Activated CD8-positive, alpha-beta T cell treated with anti-CD3 and anti-CD28 coated beads for 36 hours (primary cell): Measurements from ENCODE around the gene CSF2RB. TPM values are rescaled to one million over a fixed set of nuclear protein-coding genes. Genes with fewer than 3 reads are reported as not detected.

Experiments used
- ATAC-seq: fragments of 200-7000 bp; cut with Tn5 transposase; one replicate; pipeline ENCODE4 v1.10.0; 2021; ENCODE audit warnings: mild to moderate bottlenecking, moderate library complexity
- CTCF ChIA-PET: fragments of 350-600 bp; sonication (Branson Sonifier 250); formaldehyde crosslinking; loops from one replicate; lab custom pipeline; 2021; ENCODE audit warnings: antibody characterized with exemption; lab: Charles Lee
- POLR2A ChIA-PET: fragments of 350-600 bp; sonication (Branson Sonifier 250); formaldehyde crosslinking; loops from one replicate; lab custom pipeline; 2021; ENCODE audit warnings: antibody characterized with exemption; lab: Charles Lee
- DNase-seq: peaks from one replicate; pipeline ENCODE4 v3.0.0-alpha.2; 2020
- H3K27ac Mint-ChIP-seq: one replicate; pipeline ENCODE4 v1.8.0; 2021; ENCODE audit warnings: mild to moderate bottlenecking, mixed read lengths
- H3K27me3 Mint-ChIP-seq: one replicate; pipeline ENCODE4 v1.8.0; 2021; ENCODE audit warnings: mixed read lengths
- H3K36me3 Mint-ChIP-seq: one replicate; pipeline ENCODE4 v1.8.0; 2021; ENCODE audit warnings: low read depth, mixed read lengths
- H3K4me1 Mint-ChIP-seq: one replicate; pipeline ENCODE4 v1.8.0; 2021; ENCODE audit warnings: low read depth, mixed read lengths
- H3K4me3 Mint-ChIP-seq: one replicate; pipeline ENCODE4 v1.8.0; 2021; ENCODE audit warnings: mild to moderate bottlenecking, moderate library complexity, mixed read lengths
- H3K9me3 Mint-ChIP-seq: one replicate; pipeline ENCODE4 v1.8.0; 2021; ENCODE audit warnings: mixed read lengths
- intact Hi-C: fragments of 100-400 bp; cut with micrococcal nuclease; formaldehyde crosslinking; loops from one replicate; pipeline ENCODE4 v1.10.0; 2022
- total RNA-seq, 2 experiments: library from RNA; stranded (reverse); gene quantifications; one replicate each; pipeline ENCODE4 v1.2.3, GENCODE V29; 2021
- TF ChIP-seq, protein P1 (sequence below): fragments of 200-600 bp; IDR thresholded peaks from one replicate; pipeline ENCODE4 v1.8.0; 2022; ENCODE audit warnings: antibody characterized with exemption, mild to moderate bottlenecking

Gene CSF2RB
- total RNA-seq, 2 experiments from 2014 or later: 0.16 to 0.29 TPM

DNA sequence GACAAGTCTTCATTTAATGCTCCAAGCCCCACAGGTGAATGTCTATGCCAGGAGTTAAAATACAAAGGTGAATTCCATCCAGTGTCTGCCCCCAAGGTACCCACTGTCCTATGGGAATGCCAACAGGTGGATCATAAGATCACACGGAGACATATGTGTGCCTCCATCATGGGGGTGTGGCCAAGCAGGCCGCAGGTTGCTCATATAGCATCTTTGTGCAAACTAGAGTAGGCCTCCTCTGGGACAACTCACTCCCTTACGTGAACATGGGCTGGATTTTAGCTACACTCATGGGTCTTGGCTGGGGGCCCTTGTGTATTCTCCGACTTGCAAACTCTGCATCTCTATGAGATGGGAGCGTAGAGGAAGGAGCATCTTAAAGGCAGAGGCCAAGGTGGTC lies 45.7 kb upstream of the CSF2RB start:
- intact Hi-C loops: no loop called here
- Mint-ChIP-seq H3K4me3 (no peak overlapping the region), H3K36me3 (no peaks in the 10 kb centered on the region), H3K27ac (no peak overlapping the region), H3K4me1 (peaks cover 9% of the 10 kb centered on the region), H3K9me3 (no peaks in the 10 kb centered on the region), H3K27me3 (no peaks in the 10 kb centered on the region)
- ChIA-PET POLR2A (interaction anchor here (1.0 kb wide), 1 partner anchor 25 kb away, joined by 3 read pairs; no protein-coding TSS in a partner anchor), CTCF (interaction anchor here (1.1 to 2.0 kb wide), 2 partner anchors 11 to 14 kb away, joined by 4 to 9 read pairs; no protein-coding TSS in a partner anchor)
- DNase-seq: no peak
- TF ChIP-seq, protein P1, sequence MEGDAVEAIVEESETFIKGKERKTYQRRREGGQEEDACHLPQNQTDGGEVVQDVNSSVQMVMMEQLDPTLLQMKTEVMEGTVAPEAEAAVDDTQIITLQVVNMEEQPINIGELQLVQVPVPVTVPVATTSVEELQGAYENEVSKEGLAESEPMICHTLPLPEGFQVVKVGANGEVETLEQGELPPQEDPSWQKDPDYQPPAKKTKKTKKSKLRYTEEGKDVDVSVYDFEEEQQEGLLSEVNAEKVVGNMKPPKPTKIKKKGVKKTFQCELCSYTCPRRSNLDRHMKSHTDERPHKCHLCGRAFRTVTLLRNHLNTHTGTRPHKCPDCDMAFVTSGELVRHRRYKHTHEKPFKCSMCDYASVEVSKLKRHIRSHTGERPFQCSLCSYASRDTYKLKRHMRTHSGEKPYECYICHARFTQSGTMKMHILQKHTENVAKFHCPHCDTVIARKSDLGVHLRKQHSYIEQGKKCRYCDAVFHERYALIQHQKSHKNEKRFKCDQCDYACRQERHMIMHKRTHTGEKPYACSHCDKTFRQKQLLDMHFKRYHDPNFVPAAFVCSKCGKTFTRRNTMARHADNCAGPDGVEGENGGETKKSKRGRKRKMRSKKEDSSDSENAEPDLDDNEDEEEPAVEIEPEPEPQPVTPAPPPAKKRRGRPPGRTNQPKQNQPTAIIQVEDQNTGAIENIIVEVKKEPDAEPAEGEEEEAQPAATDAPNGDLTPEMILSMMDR: no peak
- no peak for ATAC-seq

DNA sequence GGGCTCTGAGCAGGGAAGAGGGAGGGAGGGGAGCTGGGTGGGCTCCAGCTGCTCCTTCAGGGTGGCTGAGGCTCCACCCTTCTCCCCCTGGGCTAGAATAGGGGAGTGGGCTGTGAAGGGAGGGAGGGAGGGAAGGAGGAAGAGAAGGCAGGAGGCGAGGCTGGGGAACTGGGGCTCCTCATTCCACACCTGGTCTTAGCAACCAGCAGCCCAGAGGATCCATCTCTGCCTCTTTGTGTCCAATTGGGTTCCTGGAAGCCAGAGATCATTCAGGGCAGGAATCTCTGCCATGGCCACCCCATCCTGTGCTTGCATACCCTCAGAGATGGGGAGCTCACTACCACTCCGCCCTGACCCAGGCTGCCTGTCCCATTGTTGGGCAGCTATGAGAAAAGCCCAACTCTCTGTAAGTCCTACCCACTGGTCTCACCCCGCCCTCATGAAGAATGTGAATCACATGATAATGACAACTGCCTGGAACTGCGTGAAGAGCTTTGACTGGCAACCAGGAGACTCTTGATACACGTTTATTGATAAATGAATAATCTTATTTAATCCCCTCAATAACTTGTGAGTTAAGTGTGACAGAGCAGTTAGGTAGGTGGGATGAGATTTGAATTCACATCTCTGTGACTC lies 44.8 kb upstream of the CSF2RB start:
- CTCF ChIA-PET: interaction anchor here (1.1 to 3.4 kb wide), 3 partner anchors 12 to 109 kb away, joined by 4 to 10 read pairs (median 9); no protein-coding TSS in a partner anchor
- TF ChIP-seq, protein P1: no peak
- H3K27ac Mint-ChIP-seq: no peak overlapping the region
- H3K9me3 Mint-ChIP-seq: no peaks in the 10 kb centered on the region
- H3K36me3 Mint-ChIP-seq: no peaks in the 10 kb centered on the region
- ATAC-seq (no peak), DNase-seq (no peak)
- POLR2A ChIA-PET: interaction anchor here (0.7 to 1.3 kb wide), 3 partner anchors 8 to 24 kb away, joined by 3 read pairs; partner anchors contain the start of gene NCF4
- peaks cover 16% of the 10 kb centered on the region for H3K4me1 Mint-ChIP-seq
- no peaks in the 10 kb centered on the region for H3K27me3 Mint-ChIP-seq
- no peak overlapping the region for H3K4me3 Mint-ChIP-seq
- intact Hi-C loops: no loop called here

DNA sequence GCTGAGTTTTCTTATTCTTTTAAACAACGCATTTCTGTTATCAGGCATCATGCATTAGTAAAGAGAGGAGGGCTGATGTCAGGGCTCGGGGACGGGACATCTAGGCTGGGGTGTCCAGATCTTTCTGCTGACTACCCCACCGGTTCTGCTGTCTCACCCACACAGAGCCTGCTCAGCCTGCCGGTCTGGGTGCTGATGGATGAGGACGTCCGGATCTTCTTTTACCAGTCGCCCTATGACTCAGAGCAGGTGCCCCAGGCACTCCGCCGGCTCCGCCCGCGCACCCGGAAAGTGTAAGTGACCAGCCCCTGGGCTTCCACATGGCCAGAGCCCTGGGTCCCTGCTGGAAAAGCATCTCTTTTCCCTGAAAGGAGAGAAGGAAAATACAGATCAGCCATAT lies 43.2 kb upstream of the CSF2RB start:
- Mint-ChIP-seq H3K4me1 (peaks cover 20% of the 10 kb centered on the region), H3K27ac (no peak overlapping the region), H3K9me3 (no peaks in the 10 kb centered on the region), H3K27me3 (no peaks in the 10 kb centered on the region), H3K36me3 (no peaks in the 10 kb centered on the region), H3K4me3 (no peak overlapping the region)
- ATAC-seq: no peak
- TF ChIP-seq, protein P1: no peak
- intact Hi-C loops: no loop called here
- POLR2A ChIA-PET: interaction anchor here (2.0 kb wide), 1 partner anchor 9 kb away, joined by 7 read pairs; the partner anchor contains the start of gene NCF4
- CTCF ChIA-PET: interaction anchor here (1.4 to 3.4 kb wide), 2 partner anchors 14 to 107 kb away, joined by 4 to 10 read pairs; no protein-coding TSS in a partner anchor
- DNase-seq: no peak

DNA sequence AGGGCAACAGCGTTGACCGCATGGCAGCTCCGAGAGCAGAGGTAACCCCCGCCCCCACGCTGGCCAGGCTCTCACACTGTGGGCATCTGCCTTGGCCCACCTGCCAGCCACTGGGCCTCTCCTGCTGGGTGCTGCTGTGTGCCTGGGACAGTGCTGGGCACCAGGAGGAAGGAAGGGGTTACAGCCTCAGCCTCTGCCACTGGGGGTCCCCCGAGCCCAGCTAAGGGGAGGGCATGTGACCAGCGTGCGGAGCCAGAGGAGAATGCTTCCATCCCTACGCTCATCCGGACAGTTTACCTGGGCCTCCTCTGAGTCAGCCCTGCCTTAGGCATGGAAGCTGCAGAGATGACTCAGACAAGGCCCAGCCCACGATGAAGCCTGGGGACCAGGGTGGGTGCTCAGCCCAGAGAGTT lies 41.8 kb upstream of the CSF2RB start:
- peaks cover 16% of the 10 kb centered on the region for H3K4me1 Mint-ChIP-seq
- no peak for ATAC-seq
- TF ChIP-seq, protein P1: no peak
- intact Hi-C loops: no loop called here
- CTCF ChIA-PET: interaction anchor here (3.4 kb wide), 1 partner anchor 106 kb away, joined by 10 read pairs; no protein-coding TSS in a partner anchor
- H3K27ac Mint-ChIP-seq: no peak overlapping the region
- no peaks in the 10 kb centered on the region for H3K9me3 Mint-ChIP-seq
- no peaks in the 10 kb centered on the region for H3K36me3 Mint-ChIP-seq
- POLR2A ChIA-PET: interaction anchor here (0.9 to 2.0 kb wide), 2 partner anchors 10 to 12 kb away, joined by 3 to 7 read pairs; partner anchors contain the start of gene NCF4
- no peaks in the 10 kb centered on the region for H3K27me3 Mint-ChIP-seq
- DNase-seq: no peak
- H3K4me3 Mint-ChIP-seq: no peak overlapping the region

DNA sequence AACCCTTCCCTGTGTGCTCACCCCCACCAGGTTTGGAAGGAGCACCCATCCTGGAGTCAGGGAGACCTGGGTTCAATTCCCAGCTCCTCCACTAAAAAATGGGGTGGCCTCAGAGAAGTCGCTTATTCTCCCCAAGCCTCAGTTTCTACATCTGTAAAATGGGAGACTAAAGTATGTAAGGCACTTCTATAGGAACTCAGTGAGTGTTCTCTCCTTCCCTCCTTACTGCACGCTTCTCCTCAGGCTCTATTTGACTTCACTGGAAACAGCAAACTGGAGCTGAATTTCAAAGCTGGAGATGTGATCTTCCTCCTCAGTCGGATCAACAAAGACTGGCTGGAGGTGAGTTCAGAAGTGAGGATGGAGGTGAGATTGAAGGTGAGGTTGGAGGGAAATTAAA lies 41.3 kb upstream of the CSF2RB start:
- Mint-ChIP-seq H3K4me3 (no peak overlapping the region), H3K36me3 (no peaks in the 10 kb centered on the region), H3K9me3 (no peaks in the 10 kb centered on the region), H3K27me3 (no peaks in the 10 kb centered on the region), H3K27ac (no peak overlapping the region), H3K4me1 (peaks cover 16% of the 10 kb centered on the region)
- intact Hi-C loops: no loop called here
- DNase-seq: no peak
- TF ChIP-seq, protein P1: no peak
- ChIA-PET POLR2A (interaction anchor here (0.9 to 2.0 kb wide), 2 partner anchors 11 to 12 kb away, joined by 3 to 7 read pairs; partner anchors contain the start of gene NCF4), CTCF (interaction anchor here (3.4 kb wide), 1 partner anchor 106 kb away, joined by 10 read pairs; no protein-coding TSS in a partner anchor)
- ATAC-seq: no peak
